ENCODE data around the gene RANBP17.
"Not testable (repeated sequence)": the region's sequence is repeated elsewhere in the genome, so short reads cannot be mapped to it uniquely, and the experiment has no call there.

RANBP17 gene

DNA sequence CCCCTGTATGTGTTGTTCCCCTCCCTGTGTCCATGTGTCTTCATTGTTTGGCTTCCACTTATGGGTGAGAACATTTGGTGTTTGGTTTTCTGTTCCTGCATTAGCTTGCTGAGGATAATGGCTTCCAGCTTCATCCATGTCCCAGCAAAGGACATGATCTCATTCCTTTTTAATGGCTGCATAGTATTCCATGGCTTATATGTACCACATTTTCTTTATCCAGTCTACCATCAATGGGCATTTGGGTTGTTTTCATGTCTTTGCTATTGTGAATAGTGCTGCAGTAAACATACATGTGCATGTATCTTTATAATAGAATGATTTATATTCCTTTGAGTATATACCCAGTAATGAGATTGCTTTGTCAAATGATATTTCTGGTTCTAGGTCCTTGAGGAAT is 8.6 kb downstream of the RANBP17 start:
- DNase-seq = not testable (repeated sequence)

DNA sequence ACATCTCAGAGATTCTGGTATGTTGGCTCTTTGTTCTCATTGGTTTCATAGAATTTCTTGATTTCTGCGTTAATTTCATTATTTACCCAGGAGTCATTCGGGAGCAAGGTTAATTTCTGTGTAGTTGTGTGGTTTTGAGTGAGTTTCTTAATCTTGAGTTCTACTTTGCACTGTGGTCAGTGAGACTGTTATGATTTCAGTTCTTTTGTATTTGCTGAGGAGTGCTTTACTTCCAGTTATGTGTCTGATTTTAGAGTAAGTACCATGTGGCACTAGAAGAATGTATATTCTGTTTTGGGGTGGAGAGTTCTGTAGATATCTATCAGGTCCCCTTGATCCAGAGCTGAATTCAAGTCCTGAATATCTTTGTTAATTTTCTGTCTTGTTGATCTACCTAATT is 12.2 kb downstream of the RANBP17 start:
- DNase-seq = no peak

DNA sequence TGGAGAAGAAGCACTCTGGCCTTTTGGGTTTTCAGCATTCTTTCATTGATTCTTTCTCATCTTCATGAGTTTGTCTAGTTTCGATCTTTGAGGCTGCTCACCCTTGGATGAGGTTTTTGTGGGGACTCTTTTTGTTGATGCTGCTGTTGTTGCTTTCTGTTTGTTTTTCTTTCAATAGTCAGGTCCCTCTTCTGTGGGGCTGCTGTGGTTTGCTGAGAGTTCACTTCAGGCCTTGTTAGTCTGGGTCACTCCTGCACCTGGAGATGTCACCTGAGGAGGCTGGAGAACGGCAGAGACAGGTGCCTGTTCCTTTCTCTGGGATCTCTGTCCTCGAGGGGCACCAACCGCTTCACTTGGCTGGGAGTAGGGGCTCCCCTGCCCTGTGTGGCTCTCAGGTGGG is 14.0 kb downstream of the RANBP17 start:
- no peak for DNase-seq

DNA sequence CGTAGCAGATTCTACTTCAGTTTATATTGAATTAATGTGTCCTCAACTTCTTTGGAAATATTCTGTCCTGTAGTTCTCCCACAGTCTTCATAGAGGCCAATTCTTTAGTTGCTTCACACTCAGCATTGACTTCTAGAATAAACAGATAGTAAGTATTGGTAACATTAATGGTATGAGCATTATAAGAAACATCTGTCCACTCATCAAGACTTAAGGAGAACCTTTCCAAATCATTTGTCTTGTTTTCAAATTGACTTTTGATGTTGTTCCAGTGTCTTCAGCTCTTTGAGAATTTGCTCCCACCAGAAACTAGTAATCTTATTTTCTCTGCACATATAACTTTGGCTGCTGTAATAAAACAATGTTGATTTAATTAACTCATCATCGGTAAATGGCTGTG is 18.3 kb downstream of the RANBP17 start:
- DNase-seq = no peak

DNA sequence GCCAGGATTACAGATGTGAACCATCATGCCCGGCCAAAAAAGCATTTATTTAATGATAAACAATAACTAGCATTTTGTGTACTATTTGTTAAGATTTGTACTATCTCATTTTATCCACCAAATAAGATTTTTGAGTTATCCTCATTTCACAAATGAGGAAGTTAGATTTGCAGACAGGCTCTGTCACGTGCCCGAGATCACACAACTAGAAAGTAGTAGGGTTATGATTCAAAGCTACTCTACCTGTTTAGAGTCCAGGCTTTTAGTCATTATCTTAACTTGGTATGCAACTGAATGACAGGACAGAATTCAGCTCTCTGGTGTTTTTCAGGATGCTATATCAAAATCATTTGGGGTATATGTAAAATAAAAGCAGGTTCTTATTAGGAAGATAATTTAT is 20.5 kb downstream of the RANBP17 start:
- no peak for DNase-seq

DNA sequence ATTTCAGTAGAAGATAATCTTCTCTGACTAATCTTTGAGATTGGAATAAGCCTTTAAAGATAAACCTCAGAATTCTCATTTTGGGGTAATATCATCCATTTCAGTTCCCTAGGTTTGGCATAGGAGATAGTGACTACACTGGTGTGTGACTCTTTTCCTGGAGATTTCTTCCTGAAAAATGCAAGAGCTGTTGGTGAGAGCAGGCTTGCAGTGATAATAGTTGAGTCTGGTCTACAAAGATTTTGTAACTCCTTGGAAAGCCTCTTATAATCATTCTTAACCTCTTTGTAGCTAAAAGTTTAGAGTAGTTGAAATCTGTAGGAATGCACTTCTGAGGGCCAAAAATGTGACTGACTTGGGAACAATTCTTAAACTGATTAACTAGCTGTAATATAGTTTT is 23.4 kb downstream of the RANBP17 start:
- DNase-seq = no peak

DNA sequence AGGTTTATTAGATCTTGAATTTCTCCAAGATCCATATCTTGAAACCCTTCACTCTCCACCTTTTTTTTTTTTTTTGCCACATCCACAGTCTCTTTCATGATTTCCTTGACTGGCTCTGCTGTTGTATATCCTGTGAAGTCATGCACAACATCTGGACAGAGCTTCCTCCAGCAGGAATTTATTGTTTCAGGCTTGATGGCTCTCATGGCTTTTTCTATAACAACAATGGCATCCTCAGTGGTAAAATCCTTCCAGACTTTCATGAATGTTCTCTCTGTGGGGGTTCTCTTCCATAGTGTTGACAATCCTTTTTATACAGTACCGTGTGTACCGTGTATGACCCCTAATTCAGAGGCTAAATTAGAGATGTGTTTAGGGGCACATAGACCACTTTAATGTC is 24.0 kb downstream of the RANBP17 start:
- DNase-seq = no peak

DNA sequence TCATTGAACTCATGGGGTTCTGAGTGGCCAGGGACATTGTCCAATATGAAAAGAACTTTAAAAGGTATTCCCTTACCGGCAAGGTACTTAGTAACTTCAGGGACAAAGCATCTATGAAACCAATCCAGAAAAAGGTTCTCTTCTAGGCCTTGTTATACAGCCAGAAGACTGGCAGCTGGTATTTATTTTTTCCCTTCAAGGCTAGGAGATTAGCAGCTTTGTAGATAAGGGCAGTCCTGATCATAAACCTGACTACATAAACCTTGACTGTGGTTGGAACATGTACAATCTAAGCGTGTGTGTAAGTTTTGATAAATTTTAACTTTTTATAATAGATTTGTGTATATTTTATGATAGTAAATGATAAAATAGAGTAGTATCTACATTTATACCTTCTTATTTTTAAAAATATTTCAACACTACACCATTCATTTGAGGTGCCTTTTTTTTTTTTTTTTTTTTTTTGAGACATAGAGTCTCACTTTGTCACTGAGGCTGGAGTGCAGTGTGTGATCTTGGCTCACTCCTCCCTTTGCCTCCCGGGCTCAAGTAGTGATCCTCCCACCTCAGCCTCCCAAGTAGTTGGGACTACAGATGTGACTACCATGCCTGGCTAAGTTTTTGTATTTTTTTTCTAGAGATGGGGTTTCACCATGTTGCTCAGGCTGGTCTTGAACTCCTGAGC is 24.5 kb downstream of the RANBP17 start:
- no peak for DNase-seq

DNA sequence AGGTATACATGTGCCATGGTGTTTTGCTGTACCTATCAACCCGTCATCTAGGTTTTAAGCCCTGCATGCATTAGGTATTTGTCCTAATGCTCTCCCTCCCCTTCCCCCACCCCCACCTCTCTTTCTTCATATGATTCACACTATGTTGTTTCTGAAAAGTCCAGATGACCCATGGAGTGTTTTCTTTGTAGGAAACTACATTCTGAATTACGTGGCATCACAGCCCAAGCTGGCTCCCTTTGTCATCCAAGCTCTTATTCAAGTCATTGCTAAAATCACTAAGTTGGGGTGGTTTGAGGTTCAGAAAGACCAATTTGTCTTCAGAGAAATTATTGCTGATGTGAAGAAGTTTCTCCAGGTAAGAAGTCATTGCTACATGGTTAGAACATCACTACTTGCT is 30.4 kb downstream of the RANBP17 start:
- no peak for DNase-seq

DNA sequence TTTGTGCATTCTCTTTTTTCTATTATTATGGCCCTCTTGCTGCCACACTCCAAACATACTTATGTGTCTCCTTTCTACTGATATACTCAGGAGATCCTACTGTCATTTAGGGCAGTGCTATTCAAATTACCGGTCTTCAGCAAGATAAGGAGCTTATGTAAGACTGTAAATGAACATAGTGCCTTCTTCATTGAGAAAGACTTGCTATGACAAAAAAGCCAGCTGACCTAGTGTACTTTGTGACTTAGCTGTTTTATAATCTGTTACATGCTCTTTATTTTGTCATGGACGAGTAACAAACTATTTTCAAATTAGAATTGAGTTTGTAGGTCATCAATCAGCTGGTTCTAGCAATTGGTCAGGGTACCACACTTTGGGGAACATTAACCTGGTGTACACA is 32.8 kb downstream of the RANBP17 start:
- DNase-seq = no peak

DNA sequence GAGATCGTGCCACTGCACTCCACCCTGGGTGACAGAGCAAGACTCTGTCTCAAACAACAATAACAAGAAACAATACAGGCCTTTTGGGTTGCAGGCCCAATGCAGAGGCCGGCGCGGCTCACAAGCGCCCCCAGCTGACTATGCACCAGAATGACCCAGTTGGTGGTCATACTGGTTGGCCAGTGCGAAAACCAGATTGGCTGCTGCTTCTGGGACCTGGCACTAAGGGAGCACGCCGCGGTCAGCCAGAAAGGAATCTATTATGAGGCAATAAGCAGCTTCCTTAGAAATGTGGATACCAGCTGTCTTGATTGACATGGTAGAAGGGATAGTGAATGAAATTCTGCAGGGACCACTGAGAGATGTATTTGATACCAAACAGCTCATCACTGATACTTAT is 35.0 kb downstream of the RANBP17 start:
- DNase-seq = no peak

DNA sequence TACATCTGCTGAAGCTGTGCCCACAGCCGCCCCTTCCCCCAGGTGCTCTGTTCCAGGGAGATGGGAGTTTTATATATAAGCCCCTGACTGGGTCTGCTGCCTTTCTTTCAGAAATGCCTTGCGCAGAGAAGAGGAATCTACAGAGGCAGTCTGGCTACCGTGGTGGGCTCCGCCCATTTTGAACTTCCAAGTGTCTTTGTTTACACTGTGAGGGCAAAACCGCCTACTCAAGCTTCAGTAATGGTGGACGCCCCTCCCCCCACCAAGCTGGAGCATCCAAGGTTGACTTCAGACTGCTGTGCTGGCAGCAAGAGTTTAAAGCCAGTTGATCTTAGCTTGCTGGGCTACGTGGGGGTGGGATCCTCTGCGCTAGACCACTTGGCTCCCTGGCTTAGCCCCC is 41.3 kb downstream of the RANBP17 start:
- no peak for DNase-seq

DNA sequence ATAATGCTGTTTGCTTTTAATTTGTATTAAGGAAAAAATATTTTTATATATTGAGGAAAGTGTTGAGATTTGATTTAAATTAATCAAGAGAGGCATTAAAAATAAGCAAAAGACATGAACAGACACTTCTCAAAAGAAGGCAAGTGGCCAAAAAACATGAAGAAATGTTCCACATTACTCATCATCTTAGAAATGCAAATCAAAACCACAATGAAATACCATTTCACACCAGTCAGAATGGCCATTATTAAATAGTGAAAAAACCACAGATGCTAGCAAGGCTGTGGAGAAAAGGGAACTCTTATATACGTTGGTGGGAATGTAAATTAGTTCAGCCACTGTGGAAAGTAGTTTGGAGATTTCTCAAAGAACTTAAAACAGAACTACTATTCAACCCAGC is 45.9 kb downstream of the RANBP17 start:
- DNase-seq = no peak

DNA sequence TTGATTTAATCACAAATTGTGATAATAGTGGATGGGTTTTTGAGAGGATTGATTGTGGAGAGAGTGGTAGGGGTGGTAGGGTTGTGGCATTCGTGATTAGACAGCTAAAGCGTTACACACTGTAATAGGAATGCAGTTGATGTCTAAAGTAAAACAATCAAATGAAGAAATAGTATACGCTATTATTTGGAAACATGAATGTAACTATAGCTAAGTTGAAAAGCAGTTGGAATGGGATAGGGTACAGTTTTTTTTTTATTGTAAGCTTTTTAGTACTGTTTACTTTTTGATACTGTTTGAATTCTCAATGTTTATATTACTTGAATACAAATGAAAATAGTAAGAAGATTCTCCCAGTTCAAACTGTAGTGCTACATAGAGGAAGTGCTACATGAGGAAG is 51.8 kb downstream of the RANBP17 start:
- DNase-seq = no peak

DNA sequence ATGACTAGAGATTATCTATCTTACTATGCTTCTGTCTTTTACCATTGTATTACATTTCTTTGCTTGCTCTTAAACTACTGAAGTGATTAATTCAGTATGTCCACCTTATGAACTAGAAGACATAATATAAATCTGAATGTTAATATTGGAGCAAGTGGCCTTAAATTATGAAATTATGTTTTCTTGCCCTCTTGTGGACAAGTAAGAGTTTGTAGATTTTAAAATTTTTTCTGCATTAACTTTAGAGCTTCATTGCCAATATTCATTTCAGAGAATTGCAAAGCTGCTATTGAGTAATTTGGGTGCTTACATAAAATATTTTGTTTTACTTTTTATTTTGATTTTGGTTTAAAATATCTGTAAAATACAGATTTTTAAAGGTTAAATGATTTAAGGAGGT is 55.3 kb downstream of the RANBP17 start:
- no peak for DNase-seq

DNA sequence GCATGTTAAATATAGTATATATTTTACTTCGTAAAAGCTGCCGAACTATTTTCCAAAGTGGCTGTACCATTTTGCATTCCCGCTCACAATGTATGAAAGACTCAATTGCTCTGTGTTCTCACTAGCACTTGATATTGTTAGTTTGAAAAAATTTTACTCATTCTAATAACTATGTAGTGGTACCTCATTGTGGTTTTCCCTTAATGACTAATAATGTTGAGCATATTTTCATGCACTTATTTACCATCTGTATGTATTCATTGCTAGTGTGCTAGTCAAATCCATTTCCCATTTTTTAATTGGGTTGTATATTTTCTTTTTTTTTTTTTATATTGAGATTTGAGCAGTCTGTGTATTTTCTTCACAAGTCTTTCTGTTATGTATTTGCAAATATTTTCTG is 58.4 kb downstream of the RANBP17 start:
- DNase-seq = no peak

DNA sequence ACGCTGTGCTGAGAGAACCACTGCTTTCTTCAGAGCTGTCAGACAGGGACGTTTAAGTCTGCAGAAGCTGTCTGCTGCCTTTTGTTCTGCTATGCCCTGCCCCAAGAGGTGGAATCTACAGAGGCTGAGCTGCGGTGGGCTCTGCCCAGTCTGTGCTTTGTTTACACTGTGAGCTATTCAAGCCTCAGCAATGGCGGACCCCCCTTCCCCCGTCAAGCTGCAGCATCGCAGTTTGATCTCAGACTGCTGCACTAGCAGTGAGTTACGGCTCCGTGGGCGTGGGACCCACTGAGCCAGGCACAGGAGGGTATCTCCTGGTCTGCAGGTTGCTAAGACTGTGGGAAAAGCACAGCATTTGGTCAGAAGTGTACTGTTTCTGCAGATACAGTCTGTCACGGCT is 60.5 kb downstream of the RANBP17 start:
- DNase-seq = not testable (repeated sequence)

DNA sequence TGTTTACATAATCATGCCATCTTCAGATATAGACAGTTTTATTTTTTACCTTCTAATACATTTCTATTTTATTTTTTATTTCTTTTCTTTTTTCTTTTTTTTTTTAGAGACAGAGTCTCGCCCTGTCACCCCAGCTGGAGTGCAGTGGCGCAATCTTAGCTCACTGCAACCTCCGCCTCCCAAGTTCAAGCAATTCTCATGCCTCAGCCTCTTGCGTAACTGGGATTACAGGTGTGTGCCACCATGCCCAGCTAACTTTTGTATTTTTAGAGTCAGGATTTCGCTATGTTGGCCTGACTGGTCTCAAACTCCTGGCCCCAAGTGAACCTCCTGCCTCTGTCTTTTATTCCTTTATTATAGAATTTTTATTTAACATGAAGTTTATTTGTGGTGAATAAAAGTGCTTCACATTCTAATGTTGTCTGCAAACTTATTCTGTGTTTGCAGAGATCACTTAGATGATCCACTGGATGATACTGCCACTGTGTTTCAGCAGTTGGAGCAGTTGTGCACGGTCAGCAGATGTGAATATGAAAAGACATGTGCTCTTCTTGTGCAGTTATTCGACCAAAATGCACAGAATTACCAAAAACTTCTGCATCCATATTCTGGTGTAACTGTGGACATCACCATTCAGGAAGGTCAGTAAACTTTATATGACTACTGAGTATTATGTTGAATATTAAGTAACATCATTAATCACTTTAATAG is 62.2 kb downstream of the RANBP17 start:
- DNase-seq = no peak

DNA sequence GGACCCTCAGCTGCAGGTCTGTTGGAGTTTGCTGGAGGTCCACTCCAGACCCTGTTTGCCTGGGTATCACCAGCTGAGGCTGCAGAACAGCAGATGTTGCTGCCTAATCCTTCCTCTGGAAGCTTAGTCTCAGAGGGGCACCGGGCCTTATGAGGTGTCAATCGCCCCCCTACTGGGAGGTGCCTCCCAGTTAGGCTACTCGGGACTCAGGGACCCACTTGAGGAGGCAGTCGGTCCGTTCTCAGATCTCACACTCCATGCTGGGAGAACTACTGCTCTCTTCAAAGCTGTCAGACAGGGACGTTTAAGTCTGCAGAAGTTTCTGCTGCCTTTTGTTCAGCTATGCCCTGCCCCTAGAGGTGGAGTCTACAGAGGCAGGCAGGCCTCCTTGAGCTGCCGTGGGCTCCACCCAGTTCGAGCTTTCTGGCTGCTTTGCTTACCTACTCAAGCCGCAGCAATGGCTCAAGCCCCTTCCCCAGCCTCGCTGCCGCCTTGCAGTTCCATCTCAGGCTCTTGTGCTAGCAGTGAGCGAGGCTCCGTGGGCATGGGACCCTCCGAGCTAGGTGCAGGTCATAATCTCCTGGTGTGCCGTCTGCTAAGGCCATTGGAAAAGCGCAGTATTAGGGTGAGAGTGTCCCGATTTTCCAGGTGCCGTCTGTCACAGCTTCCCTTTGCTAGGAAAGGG is 73.9 kb downstream of the RANBP17 start:
- DNase-seq = not testable (repeated sequence)

DNA sequence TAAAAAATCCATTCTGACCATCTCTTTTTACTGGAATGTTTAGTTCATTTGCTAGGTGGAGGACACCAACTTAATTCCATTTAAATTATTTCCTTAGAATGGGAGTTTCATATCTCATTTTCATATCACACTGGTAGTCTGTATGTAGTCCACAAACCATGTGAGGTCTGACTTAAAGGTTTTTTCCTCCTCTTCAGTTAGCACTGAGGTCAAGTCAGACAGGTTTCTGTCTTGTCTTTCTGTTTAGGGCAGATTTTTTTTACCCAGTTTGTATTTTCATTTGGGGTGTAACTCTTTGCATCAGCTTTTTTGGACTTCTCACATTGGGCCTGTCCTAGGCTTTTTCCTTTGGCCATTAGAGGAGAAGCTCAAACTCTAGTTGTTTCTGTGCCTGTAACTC is 75.3 kb downstream of the RANBP17 start:
- DNase-seq = no peak

DNA sequence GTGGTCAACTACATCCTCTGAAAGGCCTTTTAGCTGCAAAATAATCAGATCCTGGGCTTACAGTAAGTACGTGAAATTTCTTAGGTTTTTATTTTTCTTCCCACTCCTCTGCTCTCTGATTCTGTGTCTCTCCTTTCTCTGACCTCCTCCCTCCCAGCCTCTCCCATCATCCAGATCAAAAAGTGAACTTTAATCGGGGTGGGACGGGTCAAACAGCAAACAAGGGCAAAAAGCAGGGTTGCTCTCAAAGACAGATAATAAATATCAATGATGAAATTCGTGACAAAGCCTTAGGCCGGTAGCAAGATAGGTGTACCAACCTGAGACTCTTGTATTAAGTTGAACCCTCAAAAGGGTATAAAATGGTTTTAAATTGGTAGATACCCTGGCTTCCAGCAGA is 76.1 kb downstream of the RANBP17 start:
- no peak for DNase-seq

DNA sequence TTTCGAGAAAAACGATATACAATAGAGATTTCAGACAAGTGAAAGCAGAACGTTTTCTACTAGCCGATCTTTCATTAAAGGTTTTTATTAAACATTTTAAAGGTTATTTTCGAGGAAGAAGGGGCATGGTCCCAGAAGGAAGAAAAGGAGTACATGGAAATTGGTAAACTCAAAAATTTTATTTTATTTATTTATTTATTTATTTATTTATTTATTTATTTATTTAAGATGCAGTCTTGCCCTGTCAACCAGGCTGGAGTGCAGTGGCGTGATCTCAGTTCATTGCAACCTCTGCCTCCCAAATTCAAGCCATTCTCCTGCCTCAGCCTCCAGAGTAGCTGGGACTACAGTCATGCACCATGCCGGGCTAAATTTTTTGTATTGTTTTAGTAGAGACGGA is 77.4 kb downstream of the RANBP17 start:
- no peak for DNase-seq

DNA sequence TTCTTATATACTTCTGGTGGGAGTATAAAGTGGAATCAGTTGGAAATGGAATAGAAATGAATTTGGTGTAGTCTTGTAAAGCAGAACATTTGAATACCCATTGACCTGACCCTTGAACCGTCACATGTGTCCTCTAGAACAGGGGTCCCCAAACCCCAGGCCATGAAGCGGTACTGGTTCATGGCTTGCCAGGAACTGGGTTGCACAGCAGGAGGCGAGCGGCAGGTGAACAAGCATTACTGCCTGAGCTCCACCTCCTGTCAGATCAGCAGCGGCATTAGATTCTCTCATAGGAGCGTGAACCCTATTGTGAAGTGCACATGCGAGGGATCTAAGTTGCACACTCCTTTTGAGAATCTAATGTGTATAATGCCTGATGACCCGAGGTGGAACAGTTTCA is 80.0 kb downstream of the RANBP17 start:
- no peak for DNase-seq

DNA sequence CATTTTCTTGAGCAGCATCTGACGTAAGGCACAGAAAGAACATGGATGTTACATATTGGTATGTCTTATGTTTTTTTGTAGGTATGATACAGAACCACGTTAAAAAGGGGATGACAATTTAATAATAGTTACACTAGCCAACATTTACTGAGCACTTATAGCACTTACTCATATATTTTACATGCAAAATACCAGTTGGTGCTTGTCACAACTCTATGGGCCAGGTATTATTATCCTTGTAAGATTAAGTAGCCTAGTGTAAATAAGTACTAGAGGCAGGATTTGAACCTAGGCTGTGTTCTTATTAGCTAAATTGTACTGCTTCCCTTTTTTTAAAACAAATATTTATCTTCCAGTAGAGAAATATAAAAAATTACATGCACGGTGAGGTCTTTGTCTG is 83.5 kb downstream of the RANBP17 start:
- DNase-seq = no peak

Measured in stimulated activated CD8-positive, alpha-beta memory T cell treated with anti-CD3 and anti-CD28 coated beads, Interleukin-4, amount 100 ng/mL, for 48 hours (primary cell).